Right ventricle myocardium superior (tissue), 1 donor: Measurements from ENCODE around the gene SLC22A2. TPM values are rescaled to one million over a fixed set of nuclear protein-coding genes. Genes with fewer than 3 reads are reported as not detected.
A peak's percentile ranks its signal among the peaks of the same experiment; 100 is the strongest.

Experiments used
- ATAC-seq: fragments of 200-7000 bp; cut with Tn5 transposase; one replicate; pipeline ENCODE4 v1.9.1; 2020; ENCODE audit warnings: mild to moderate bottlenecking; ENCODE audit not compliant: poor library complexity
- DNase-seq: peaks from one replicate; pipeline ENCODE4 v3.0.0-alpha.2; 2020
- intact Hi-C: fragments of 100-400 bp; cut with DNase I; formaldehyde crosslinking; loops from one replicate; pipeline ENCODE4 v1.11.2; 2022
- total RNA-seq: library from RNA; stranded (reverse); fragmentation: NEBNext Ultra II Directional; extraction: Animal tissue kit (Norgen Biotek cat#: 25700); gene quantifications from one replicate; pipeline ENCODE4 v1.2.1, GENCODE V29; 2021
- donor health status: DM: no; HTN: yes; CAD: no; lungs with severe emphysema.

The SLC22A2 gene
- total RNA-seq, 1 donor from 2014 or later = not detected

DNA sequence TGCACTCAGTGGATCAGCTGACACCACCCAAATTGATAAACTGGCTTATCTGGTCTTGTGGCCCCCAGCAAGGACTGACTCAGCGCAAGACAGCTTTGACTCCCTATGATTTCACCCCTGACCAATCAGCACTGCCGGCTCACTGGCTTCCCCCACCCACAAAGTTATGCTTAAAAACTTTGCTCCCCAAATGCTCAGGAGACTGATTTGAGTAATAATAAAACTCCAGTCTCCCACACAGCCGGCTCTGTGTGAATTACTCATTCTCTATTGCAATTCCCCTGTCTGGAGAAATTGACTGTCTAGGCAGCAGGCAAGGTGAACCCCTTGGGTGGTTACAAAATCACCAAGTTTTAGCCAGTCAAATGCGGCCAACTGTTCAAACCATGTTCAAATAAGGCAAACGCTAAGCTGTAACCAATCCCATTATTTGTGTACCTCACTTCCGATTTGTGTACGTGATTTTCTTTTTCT lies 32.5 kb downstream of the SLC22A2 start:
- DNase-seq (no peak), ATAC-seq (no peak)
- intact Hi-C loops = no loop called here

DNA sequence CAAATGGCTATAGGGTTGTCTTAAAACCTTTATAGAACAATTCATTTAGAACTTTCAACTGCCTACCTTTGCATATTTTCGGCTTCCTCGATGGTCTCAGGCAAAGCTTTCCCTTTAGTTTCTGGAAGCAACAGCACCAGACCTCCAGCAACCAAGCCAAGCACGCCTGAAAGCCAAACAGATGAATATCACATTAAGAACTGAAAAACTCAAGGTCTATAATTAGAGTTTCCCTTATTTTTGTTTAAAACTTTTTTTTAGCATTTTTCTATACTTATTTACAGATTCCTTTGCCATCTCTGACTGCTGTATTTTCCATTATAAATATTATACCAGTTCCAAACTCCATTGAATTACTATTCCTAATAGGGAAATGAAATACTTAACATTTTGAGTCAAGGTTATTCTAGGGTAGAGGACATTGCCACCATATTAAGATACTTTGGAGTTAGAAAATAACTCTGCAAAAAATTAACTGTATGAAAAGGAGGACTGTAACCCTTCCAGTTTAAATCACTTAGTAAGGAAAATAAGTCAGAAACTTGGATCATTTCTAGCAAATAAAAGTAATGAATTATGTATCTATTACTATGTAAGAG lies 33.9 kb downstream of the SLC22A2 start:
- intact Hi-C loops = no loop called here
- DNase-seq (no peak), ATAC-seq (no peak)

DNA sequence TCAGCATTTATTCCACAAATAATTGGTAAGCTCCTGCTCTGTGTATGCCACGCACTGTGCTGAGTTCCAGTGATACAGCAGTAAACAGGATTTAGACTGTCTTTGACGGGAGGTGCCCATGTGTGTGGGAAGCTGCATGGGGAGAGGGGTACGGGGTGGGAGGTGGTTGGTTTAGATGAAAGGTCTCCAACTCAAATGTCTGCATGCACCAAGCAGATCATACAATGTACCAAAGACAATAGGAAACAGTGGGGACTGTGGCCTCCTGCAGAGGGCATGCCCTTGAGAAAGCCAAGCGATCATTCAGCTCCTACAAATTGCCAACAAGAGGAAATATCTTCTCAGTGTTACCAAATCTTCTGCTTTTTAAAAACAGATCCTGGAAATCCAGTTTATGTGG lies 36.1 kb downstream of the SLC22A2 start:
- intact Hi-C loops = no loop called here
- no peak for ATAC-seq
- DNase-seq = no peak

DNA sequence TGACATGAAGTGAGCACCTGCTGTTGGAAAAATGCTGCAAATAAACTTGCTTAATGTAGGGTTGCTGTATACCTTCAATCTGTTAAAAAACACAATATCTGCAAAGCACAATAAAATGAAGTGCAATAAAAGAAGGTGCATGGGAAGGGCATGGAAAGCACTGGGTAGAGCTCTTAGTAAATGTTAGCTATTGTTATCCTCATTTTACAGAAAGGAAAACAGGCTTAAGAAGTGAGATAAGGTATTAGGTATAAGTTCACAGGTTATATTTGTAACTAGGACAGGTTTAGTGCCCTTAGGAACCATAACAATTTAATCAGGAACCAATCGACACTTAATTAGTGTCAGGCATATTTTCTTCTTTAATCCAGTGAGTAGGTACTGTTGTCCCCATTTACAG lies 36.7 kb downstream of the SLC22A2 start:
- intact Hi-C loops = no loop called here
- ATAC-seq (no peak), DNase-seq (no peak)

DNA sequence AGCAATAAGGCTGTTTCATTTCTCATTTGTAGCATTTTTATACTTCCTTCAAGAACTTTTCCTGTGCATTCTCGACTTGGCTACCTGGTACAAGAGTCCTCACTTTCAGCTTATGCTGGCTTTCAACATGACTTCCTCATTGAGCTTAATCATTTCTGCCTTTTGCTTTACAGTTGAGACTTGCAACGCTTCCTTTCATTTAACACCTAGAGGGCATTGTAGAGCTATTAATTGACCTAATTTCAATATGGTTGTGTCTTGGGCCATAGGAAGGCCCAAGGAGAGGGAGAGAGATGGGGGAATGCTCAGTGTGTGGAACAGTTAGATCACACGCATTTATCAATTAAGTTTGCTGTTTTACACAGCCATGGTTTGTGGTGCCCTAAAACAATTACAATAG lies 37.2 kb downstream of the SLC22A2 start:
- peak; percentile 25 for ATAC-seq
- intact Hi-C loops = no loop called here
- DNase-seq = no peak

DNA sequence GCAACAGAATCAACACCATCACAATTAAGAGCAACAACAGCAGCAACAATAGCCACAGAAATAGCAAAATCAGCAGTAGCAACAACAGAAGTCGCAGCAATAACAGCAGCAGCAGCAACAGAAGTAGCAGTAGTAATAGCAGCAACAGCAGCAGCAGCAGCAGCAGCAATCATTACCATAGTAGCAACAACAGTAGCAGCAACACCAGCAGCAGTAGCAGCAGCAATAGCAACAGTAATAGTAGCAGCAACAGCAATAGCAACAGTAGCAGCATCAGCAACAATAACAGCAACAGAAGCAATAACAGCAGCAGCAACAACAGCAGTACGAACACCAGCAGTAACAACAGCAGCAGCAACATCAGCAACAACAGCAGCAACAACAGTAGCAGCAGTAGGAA lies 39.8 kb downstream of the SLC22A2 start:
- ATAC-seq (no peak), DNase-seq (no peak)
- intact Hi-C loops = no loop called here

DNA sequence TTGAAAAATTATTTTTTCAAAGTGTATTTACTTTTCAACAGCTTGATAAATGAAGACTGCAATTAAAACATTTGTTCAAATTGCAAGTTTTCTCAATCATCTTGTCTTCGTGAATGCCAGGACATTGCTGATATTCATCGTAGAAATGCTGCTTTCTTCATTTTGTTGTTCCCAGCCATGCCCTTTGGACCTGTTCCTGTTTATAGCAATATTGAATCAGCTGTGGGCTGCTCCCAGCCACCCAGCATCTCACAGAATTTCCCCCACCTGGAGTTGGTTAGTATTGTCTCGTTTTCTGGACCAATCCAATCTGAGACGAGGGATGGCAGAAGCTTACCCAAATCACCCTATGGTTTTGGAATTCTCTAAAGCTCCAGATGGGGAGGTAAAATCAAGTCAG lies 40.8 kb downstream of the SLC22A2 start:
- DNase-seq (no peak), ATAC-seq (no peak)
- intact Hi-C loops = no loop called here

DNA sequence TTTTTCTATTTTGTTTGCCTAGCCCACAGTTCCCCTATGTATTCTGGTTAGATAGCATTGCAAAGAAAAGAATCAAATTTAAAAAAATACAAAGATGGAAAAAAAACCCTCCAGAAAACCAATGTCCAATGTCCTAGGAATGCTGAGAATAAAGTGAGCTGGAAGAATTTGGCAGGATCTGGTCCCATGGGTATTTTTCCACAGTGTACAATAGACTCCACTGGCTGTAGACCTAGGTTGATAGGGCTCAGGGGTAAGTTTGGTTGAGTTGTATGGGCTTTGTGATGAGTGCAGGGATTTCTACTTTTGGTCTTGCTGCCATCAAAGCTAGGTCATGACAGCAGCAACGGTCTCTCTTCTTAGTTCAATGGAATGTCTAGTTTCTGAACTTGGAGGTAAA lies 41.5 kb downstream of the SLC22A2 start:
- ATAC-seq = no peak
- intact Hi-C loops = no loop called here
- DNase-seq = no peak

DNA sequence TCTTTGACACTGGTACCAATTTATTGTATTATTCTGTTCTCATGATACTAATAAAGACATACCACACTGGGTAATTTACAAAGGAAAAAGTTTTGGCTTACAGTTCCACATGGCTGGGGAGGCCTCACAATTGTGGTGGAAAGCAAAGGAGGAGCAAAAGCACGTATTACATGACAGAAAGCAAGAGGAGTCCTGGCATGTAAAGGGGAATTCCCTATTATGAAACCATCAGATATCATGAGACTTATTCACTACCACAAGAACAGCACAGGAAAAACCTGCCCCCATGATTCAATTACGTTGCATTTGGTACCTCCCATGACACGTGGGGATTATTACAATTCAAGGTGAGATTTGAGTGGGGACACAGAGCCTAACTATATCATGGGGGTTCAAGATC lies 43.4 kb downstream of the SLC22A2 start:
- intact Hi-C loops = no loop called here
- no peak for ATAC-seq
- no peak for DNase-seq

DNA sequence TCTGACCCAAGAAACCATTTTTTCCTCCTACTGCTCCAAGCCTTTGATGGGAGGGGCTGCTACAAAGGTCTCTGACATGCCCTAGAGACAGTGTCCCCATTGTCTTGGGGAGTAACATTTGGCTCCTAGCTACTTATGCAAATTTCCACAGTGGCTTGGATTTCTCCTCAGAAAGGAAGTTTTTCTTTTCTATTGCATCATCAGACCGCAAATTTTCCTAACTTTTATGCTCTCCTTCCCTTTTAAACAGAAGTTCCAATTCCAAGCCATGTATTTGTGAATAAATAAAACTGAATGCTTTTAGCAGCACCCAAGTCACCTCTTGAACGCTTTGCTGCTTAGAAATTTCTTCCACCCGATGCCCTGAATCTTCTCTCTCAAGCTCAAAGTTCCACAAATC lies 51.0 kb downstream of the SLC22A2 start:
- DNase-seq = no peak
- ATAC-seq = no peak
- intact Hi-C loops = no loop called here

DNA sequence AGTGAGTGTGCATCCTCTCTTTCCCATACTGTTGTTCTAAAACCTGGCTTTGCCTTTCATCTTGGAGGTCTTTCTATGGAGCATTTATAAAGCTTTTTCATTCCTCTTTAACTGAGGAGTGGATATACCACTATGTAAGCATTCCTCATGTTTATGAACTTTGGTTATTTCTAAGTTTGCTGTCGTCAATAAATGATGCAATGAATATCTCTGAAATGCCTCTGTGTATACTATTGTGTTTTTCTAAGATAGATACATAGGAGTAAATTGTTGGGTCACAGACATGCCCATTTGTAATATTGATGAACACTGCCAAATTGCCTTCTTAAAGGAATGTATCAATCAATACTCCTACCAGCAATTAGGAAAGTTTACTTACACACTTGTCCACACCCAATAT lies 53.9 kb downstream of the SLC22A2 start:
- no peak for ATAC-seq
- DNase-seq = no peak
- intact Hi-C loops = no loop called here

DNA sequence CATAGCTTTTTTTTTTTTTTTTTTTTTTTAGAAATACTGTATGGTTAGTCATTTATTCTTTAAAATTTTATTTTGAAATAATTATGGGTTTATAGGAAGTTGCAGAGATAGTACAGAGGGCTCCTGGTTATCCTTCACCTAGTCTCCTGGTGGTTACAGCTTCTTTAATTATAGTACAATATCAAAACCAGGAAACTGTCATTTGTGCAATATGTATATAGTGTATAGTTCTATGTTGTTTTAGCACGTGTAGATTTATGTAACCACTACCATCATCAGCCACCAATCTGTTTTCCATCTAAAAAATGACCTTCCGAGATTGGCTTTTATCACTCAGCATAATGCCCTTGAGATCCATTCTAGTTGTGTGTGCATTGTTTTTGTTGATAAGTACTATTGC lies 54.7 kb downstream of the SLC22A2 start:
- DNase-seq (no peak), ATAC-seq (no peak)

DNA sequence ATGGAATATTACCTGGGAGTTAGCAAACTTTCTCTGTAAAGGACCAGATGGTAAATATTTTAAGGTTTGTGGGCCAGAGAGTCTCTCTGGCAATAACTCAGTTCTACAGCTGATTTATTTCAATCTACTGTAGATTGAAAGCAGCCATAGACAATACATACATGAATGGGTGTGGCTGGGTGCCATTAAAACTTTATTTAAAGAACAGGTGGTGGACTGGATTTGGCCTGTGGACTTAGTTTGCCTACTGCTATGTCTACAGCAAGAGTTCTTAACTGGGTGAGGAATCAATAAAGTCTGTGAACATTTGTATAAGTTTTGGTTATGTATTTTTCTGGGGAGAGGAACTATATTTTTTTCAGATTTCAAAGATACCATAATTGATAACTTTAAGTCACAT lies 55.1 kb downstream of the SLC22A2 start:
- intact Hi-C loops = no loop called here
- DNase-seq = no peak
- ATAC-seq = no peak

More for the DNA sequence above, 54.7 kb downstream of the SLC22A2 start:
- intact Hi-C loops = no loop called here

DNA sequence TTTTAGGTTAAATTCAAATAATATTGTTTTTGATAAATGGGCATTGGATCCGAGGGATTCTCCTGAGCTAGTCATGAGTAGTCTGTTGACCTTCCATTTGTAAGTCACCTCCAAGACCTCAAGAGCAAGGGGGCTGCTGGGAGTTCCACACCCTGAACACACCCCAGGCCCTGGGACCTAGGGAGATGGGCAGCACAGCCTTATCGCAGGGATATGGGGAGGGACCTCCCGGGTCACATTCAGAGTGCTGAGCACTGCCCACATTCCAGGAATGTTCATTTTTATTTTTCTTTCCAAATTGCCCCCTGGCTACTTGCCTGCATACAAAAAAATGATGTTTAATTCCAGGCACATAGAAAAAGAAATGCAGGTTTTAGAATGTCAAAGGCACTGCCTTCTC lies 55.5 kb downstream of the SLC22A2 start:
- ATAC-seq (no peak), DNase-seq (no peak)
- intact Hi-C loops = no loop called here

DNA sequence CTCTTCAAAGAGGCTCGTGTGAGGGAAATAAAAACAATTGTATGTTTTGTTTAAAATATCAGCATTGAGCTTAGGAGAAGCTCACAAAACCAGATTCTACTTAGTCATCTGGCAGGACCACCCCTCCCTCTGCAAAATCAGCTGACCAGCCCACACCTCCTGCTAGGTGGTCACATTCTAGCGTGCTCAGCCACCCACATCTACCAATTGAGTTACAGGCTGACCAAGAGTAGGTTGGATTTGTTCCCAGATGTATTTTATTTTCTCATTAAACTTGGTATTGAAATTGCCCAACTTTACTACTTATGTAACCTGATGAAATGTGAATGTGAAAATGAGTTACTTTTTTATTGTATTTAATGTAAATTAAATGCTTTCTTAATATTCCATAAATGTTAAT lies 56.2 kb downstream of the SLC22A2 start:
- intact Hi-C loops = no loop called here
- ATAC-seq (no peak), DNase-seq (no peak)

DNA sequence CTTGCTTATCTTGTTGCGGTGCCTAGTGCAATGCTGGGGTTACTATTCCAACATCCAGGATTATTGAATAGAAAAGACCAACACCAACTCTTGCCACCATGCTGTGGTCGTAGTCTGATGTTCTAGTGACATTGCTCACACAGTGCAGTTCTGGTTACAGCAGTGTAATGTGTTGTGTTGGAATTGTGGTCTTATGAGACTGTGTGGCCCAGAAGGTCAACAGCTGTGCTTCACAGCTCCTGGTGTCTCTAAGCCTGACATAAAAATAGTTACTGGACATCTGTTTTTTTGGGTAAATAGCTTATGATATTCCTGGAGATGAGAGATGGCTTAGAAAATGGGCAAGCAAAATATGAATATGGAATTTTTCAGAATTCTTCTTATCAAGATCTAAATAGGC lies 57.6 kb downstream of the SLC22A2 start:
- ATAC-seq (peak; percentile 49), DNase-seq (no peak)
- intact Hi-C loops = no loop called here

DNA sequence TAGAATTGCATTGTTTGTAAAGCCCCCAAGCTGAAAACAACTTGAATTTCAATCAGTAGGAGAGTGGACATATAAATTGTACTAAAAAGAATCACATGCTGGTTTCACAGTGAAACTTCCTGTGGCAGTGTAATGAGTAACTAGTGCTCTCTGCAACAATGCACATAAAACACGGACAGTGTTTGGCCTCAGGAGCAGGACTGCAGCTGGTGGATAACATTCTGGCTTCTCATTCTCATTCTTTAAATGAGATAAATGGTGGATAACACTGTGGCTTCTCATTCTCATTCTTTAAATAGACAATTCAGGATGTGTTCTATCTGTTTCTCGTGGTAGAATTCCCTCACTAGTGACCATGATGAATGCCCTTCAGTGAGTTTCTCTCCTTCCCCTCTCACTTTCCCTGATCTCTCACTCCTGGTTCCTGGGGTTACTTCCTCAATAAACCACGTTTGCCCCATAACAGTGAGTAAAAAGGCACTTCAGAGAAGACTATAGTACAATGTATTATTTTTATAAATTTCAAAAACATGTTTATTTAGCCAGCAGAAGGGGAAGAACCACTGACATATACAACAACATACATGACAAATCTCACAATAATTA lies 59.9 kb downstream of the SLC22A2 start:
- no peak for DNase-seq

DNA sequence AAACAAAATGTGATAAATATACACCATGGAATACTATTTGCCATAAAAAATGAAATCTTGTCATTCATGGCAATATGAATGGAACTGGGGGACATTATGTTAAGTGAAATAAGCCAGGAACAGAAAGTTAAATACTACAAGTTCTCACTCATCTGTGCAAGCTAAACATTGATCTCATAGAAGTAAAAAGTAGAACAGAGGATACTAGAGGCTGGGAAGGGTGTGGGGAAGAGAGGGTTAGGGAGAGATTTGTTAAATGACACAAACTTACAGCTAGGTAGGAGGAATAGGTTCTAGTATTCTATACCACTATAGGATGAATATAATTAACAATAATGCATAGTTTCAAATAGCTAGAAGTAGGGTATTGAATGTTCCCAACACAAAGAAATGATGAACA lies 61.0 kb downstream of the SLC22A2 start:
- ATAC-seq (no peak), DNase-seq (no peak)
- intact Hi-C loops = no loop called here

More for the DNA sequence above, 59.9 kb downstream of the SLC22A2 start:
- intact Hi-C loops = no loop called here
- ATAC-seq = no peak

DNA sequence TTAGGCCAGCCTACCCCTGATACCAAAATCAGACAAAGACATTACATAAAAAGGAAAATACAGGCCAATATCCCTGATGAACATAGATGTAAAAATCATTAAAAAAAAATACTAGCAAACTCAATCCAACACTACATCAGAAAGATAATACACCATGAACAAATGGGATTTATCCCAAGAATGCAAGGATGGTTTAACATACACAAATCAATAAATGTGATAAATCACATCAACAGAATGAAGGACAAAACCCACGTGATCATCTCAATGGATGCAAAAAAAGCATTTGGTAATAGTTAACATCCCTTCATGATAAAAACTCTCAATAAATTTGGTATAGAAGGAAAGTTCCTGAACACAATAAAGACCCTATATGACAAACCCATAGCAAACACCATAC lies 63.8 kb downstream of the SLC22A2 start:
- intact Hi-C loops = no loop called here
- no peak for DNase-seq
- ATAC-seq = no peak

DNA sequence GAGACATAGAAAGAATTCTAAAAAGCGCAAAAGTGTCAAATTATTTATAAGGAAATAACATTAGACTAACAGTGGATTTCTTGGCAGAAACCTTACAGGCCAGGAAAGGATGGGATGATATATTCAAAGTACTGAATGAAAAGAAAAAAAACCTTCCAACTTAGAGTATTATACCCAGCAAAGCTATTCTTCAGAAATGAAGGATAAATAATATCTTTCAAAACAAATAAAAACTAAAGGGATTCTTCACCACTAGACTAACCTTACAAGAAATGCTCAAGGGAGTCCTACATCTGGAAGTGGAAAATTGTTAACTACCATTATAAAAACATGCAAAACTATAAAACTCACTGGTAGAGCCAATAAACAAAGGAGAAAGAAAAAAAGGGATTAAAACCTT lies 65.8 kb downstream of the SLC22A2 start:
- intact Hi-C loops = no loop called here
- DNase-seq (no peak), ATAC-seq (no peak)

DNA sequence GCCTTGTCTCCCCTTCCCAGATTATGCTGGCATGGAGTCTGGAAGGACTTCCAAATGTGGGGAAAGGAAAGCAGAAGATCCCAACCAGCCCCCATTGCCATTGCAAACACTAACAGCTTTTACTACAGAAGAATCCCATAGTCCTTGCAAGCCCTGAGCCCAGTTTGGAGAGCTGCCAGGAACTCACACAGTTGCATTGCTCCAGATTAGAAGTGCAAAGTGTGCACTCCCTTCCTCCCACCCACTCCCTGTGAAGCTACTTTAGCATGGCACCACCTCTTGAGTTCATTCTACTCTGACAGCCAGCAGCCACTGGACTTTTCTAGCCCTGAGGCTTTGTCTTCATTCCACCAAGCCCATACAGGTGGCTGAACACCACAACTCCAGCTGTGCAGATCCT lies 67.6 kb downstream of the SLC22A2 start:
- DNase-seq = no peak
- intact Hi-C loops = no loop called here
- no peak for ATAC-seq
